ENCODE results near the gene MAPKAP1.

MAPKAP1 gene

DNA sequence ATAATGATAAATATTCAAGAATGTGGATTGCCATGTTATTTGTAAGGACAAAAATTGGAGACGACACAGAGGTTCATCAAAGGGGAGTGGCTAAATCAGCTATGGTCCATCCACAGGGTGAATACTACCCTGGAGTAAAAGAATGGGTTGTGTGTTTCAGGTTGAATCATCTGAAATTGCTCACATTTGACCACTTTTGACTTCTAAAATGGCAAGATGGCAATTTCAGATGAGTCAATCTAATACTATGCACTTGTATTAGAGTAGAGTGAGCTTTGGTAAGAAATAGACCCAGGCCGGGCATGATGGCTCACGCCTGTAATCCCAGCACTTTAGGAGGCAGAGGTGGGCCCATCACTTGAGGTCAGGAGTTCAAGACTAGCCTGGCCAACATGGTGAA, 313.6 kb downstream of the MAPKAP1 start:
- no peak for DNase-seq (ENCODE audit: low read depth in 2 of 2)

DNA sequence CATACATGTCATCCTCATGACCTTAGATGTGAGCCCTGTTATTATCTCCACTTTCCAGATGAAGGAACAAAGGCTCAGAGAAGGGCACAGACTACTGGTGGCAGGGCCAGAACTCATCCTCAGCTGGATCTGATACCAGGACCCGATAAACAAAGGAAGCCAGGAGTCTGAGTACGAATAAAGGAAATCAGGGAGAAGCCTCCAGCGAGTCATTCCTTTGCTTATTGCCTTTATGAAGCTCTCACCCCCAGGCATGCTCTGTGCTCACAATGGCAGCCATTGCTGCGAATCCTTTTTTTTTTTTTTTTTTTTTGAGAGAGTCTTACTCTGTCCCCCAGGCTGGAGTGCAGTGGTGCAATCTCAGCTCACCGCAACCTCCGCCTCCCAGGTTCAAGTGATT, 315.3 kb downstream of the MAPKAP1 start:
- DNase-seq (ENCODE audit: low read depth in 2 of 2), result no peak

DNA sequence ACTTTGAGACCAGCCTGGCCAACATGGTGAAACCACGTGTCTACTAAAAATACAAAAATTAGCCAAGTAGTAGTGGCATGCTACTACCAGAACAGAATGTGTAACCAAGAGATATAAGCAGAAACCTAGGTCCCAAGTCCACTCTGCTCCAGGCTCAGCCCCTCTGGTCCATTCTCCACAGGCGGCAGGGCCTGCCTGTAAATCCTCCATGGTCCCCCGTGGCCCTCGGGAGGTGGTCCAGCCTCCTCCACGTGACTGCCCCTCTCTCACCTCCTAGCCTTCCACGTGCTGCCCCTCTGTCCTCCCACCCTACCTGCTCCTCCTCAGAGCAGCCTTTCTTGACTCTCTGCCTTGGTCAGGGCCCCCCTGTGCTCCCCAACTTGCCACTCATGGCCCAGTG, 318.0 kb downstream of the MAPKAP1 start:
- DNase-seq (ENCODE audit: low read depth in 2 of 2), result no peak

DNA sequence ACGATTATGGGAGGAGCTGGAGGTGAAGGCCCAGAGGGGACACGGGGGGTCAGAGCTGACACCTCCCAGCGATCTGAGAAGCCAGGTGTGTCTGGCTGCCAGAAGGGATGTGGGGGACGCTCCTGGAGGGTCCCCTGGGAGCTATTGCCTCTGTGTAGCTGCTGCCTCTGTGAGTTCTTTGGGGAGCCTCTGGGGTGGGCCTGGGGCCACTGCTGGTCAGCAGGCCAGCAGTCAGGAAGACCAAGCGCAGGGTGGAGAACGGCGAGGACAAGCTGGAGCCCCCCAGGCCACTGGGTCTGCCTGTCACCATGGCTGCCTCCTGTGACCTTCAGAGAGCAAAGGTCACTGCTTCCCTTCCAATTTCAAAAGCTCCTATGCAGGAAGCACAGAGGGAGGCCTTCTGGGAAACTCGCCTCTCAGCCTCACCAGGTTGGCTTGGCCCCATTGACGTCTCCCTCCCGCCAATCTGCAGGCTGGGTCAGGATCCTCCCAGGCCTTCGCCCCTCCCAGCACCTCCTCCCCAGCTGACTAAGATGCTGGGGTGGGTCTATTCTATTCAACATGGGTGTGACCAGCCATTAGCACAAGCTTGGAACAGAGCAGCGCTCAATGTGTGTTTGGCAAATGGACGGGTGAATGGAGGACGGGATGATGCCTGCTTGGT, 319.0 kb downstream of the MAPKAP1 start:
- DNase-seq (ENCODE audit: low read depth in 2 of 2), result no peak
